ENCODE results near the gene DBN1.

- no peak for TF ChIP-seq CTCF (conservative IDR thresholded peaks at IDR 0.05 in 1 of 2, IDR thresholded peaks at IDR 0.05 in 1 of 2; ENCODE audit: low read depth in 1 of 2, low read length in 2 of 2)
- no peak for TF ChIP-seq EZH2 (IDR thresholded peaks at IDR 0.05; ENCODE audit: low read length, missing control alignments)
These were observed 49.8 kb downstream of the DBN1 start for GRCh38 chr5:177423671-177424070.

Data from fibroblast of lung (primary cell).